Inferior parietal cortex (tissue), 1 donor: ENCODE results near the gene FBXL3.
A peak's percentile ranks its signal among the peaks of the same experiment; 100 is the strongest.
"Not testable (repeated sequence)": the region's sequence is repeated elsewhere in the genome, so short reads cannot be mapped to it uniquely, and the experiment has no call there.

Source experiments
- DNase-seq: peaks from one replicate; pipeline ENCODE4 v3.0.0-alpha.2; 2016; ENCODE audit errors: extremely low spot score

Gene FBXL3

GRCh38 chr13:77026255-77026860, 601 bp downstream of the FBXL3 start:
- DNase-seq, result peak; percentile 45

- no peak for DNase-seq
Observed at GRCh38 chr13:77022341-77022740, 4.6 kb downstream of the FBXL3 start.

- DNase-seq, result no peak
Observed at GRCh38 chr13:77019756-77020155, 7.2 kb downstream of the FBXL3 start.

- no peak for DNase-seq
Observed at GRCh38 chr13:77016888-77017623, 9.9 kb downstream of the FBXL3 start.

- no peak for DNase-seq
Observed at GRCh38 chr13:77016251-77016812, 10.6 kb downstream of the FBXL3 start.

GRCh38 chr13:77014906-77015685, 11.9 kb downstream of the FBXL3 start:
- no peak for DNase-seq

GRCh38 chr13:77013853-77014542, 13.0 kb downstream of the FBXL3 start:
- DNase-seq, result no peak

- DNase-seq, result not testable (repeated sequence)
Observed at GRCh38 chr13:77009719-77010118, 17.2 kb downstream of the FBXL3 start.

GRCh38 chr13:77009011-77009410, 17.9 kb downstream of the FBXL3 start:
- DNase-seq, result no peak

- DNase-seq, result not testable (repeated sequence)
Observed at GRCh38 chr13:77008337-77008736, 18.6 kb downstream of the FBXL3 start.

- DNase-seq, result no peak
Observed at GRCh38 chr13:77002590-77003190, 24.3 kb downstream of the FBXL3 start.

- no peak for DNase-seq
Observed at GRCh38 chr13:77001963-77002587, 24.9 kb downstream of the FBXL3 start.

GRCh38 chr13:77001540-77001939, 25.4 kb downstream of the FBXL3 start:
- DNase-seq, result no peak

- no peak for DNase-seq
Observed at GRCh38 chr13:77000475-77000874, 26.5 kb downstream of the FBXL3 start.

- DNase-seq, result no peak
Observed at GRCh38 chr13:76994281-76994680, 32.7 kb downstream of the FBXL3 start.

- DNase-seq, result no peak
Observed at GRCh38 chr13:76993473-76993872, 33.5 kb downstream of the FBXL3 start.

- DNase-seq, result peak; percentile 38
Observed at GRCh38 chr13:76993021-76993420, 33.9 kb downstream of the FBXL3 start.

GRCh38 chr13:76992548-76993001, 34.4 kb downstream of the FBXL3 start:
- peak; percentile 58 for DNase-seq

GRCh38 chr13:76991796-76992547, 35.0 kb downstream of the FBXL3 start, which contains the start of gene CLN5:
Gene CLN5, plus strand, starts transcription at chr13:76992081. Its CDS starts 18 bp downstream, at chr13:76992099.
- DNase-seq, result peak; percentile 94

GRCh38 chr13:76991432-76991795, 35.5 kb downstream of the FBXL3 start:
- no peak for DNase-seq
